ENCODE measurements around the gene OR2AG1. TPM values are rescaled to one million over a fixed set of nuclear protein-coding genes. Genes with fewer than 3 reads are reported as not detected.

Gene OR2AG1
- total and polyA plus RNA-seq, 7 experiments from 2014 or later: not detected

- peaks cover 0 to 5% (median 0%) of the 10 kb centered on the region in 11 donors for H3K9me3 Mint-ChIP-seq
- peak; percentile 89 for ATAC-seq
- H3K4me1 ChIP-seq (ENCODE audit: control insufficient read depth in 2 of 2, insufficient read depth in 2 of 2, low read length in 2 of 2): peaks cover 18 to 37% of the 10 kb centered on the region in 2 donors
Measured at GRCh38 chr11:6746086-6746618, 36.7 kb upstream of the OR2AG1 start.

GRCh38 chr11:6746626-6747025, 36.2 kb upstream of the OR2AG1 start:
- intact Hi-C loops (cut with micrococcal nuclease): loop anchor here (1.0 to 10.0 kb wide), 16 partner anchors 8 to 1062 kb away; partner anchors contain the start of genes ARFIP2 (in 2 of the 2), FHIP1B (in 2 of the 2), SMPD1 (in 2 of the 2) and TIMM10B (in 2 of the 2)
- DNase-seq: no peak
- H3K27ac Mint-ChIP-seq: no peak overlapping the region
- ChIA-PET CTCF (interaction anchor here (0.9 to 17.2 kb wide), 9 partner anchors 5 to 216 kb away, joined by 3 to 425 read pairs (median 7); partner anchors contain the start of gene MRPL17), POLR2A (interaction anchor here (0.7 to 3.2 kb wide), 16 partner anchors 8 to 344 kb away, joined by 3 to 47 read pairs (median 5); partner anchors contain the start of genes ARFIP2, MRPL17, TAF10 and TIMM10B)
- Histone ChIP-seq H3K9me3 (ENCODE audit: control insufficient read depth in 2 of 3, low read length in 3 of 3) (no peaks in the 10 kb centered on the region), H3K27ac (ENCODE audit: low read depth, low read length) (peak overlapping the region; percentile 85), H3K4me1 (ENCODE audit: control insufficient read depth in 2 of 2, insufficient read depth in 2 of 2, low read length in 2 of 2) (peaks cover 18 to 37% of the 10 kb centered on the region in 2 donors), H3K27me3 (ENCODE audit: control insufficient read depth in 2 of 2, insufficient read depth in 2 of 2, low read length in 2 of 2) (no peaks in the 10 kb centered on the region), H3K4me3 (ENCODE audit: low read length) (peak overlapping the region; percentile 80), H3K36me3 (ENCODE audit: control insufficient read depth in 2 of 3, insufficient read depth in 3 of 3, low read length in 3 of 3) (no peaks in the 10 kb centered on the region)
- peaks cover 0 to 6% (median 0%) of the 10 kb centered on the region in 11 donors for H3K9me3 Mint-ChIP-seq
- peak; percentile 42 for ATAC-seq
- H3K4me1 Mint-ChIP-seq: peaks cover 23 to 46% (median 26%) of the 10 kb centered on the region in 7 donors
- H3K4me3 Mint-ChIP-seq: no peak overlapping the region
- H3K27me3 Mint-ChIP-seq: no peaks in the 10 kb centered on the region
- H3K36me3 Mint-ChIP-seq: peaks cover 4 to 20% (median 16%) of the 10 kb centered on the region in 5 donors

More at GRCh38 chr11:6746086-6746618, 36.7 kb upstream of the OR2AG1 start:
- DNase-seq: peak in 8 of 9 donors; percentile 32 to 66 (median 64)
- ChIA-PET POLR2A (interaction anchor here (0.8 to 3.2 kb wide), 15 partner anchors 9 to 343 kb away, joined by 3 to 47 read pairs (median 5); partner anchors contain the start of genes ARFIP2, MRPL17, TAF10 and TIMM10B), CTCF (interaction anchor here (0.6 to 17.2 kb wide), 9 partner anchors 5 to 367 kb away, joined by 3 to 425 read pairs (median 5); partner anchors contain the start of gene MRPL17)
- Mint-ChIP-seq H3K36me3 (peaks cover 4 to 20% (median 17%) of the 10 kb centered on the region in 5 donors), H3K27me3 (no peaks in the 10 kb centered on the region), H3K27ac (no peak overlapping the region), H3K4me3 (no peak overlapping the region), H3K4me1 (peaks cover 26 to 48% (median 29%) of the 10 kb centered on the region in 7 donors)
- H3K9me3 ChIP-seq (ENCODE audit: control insufficient read depth in 2 of 3, low read length in 3 of 3): no peaks in the 10 kb centered on the region
- H3K27ac ChIP-seq (ENCODE audit: low read depth, low read length): peak overlapping the region; percentile 85
- intact Hi-C loops (cut with micrococcal nuclease): loop anchor here (1.0 to 10.0 kb wide), 16 partner anchors 8 to 1061 kb away; partner anchors contain the start of genes ARFIP2 (in 2 of the 2), FHIP1B (in 2 of the 2), SMPD1 (in 2 of the 2) and TIMM10B (in 2 of the 2)
- peak overlapping the region; percentile 80 for H3K4me3 ChIP-seq (ENCODE audit: low read length)
- H3K36me3 ChIP-seq (ENCODE audit: control insufficient read depth in 2 of 3, insufficient read depth in 3 of 3, low read length in 3 of 3): no peaks in the 10 kb centered on the region
- no peaks in the 10 kb centered on the region for H3K27me3 ChIP-seq (ENCODE audit: control insufficient read depth in 2 of 2, insufficient read depth in 2 of 2, low read length in 2 of 2)

GRCh38 chr11:6747097-6747668, 35.6 kb upstream of the OR2AG1 start:
- CTCF ChIA-PET: interaction anchor here (0.9 to 17.2 kb wide), 7 partner anchors 5 to 217 kb away, joined by 3 to 425 read pairs (median 7); no protein-coding TSS in a partner anchor
- H3K27me3 Mint-ChIP-seq: no peaks in the 10 kb centered on the region
- Histone ChIP-seq H3K9me3 (ENCODE audit: control insufficient read depth in 2 of 3, low read length in 3 of 3) (no peaks in the 10 kb centered on the region), H3K27ac (ENCODE audit: low read depth, low read length) (peak overlapping the region; percentile 85), H3K27me3 (ENCODE audit: control insufficient read depth in 2 of 2, insufficient read depth in 2 of 2, low read length in 2 of 2) (no peaks in the 10 kb centered on the region), H3K4me3 (ENCODE audit: low read length) (peak overlapping the region; percentile 80), H3K4me1 (ENCODE audit: control insufficient read depth in 2 of 2, insufficient read depth in 2 of 2, low read length in 2 of 2) (peaks cover 18 to 37% of the 10 kb centered on the region in 2 donors), H3K36me3 (ENCODE audit: control insufficient read depth in 2 of 3, insufficient read depth in 3 of 3, low read length in 3 of 3) (no peaks in the 10 kb centered on the region)
- POLR2A ChIA-PET: interaction anchor here (0.7 to 3.2 kb wide), 14 partner anchors 8 to 328 kb away, joined by 3 to 47 read pairs (median 6); partner anchors contain the start of genes ARFIP2, MRPL17, TAF10 and TIMM10B
- intact Hi-C loops (cut with micrococcal nuclease): loop anchor here (2.0 to 10.0 kb wide), 11 partner anchors 14 to 1062 kb away; partner anchors contain the start of genes FHIP1B (in 2 of the 2), SMPD1 (in 2 of the 2), TRIM22 (in 2 of the 2) and TRIM5 (in 2 of the 2)
- ATAC-seq: no peak
- H3K36me3 Mint-ChIP-seq: peaks cover 4 to 17% (median 11%) of the 10 kb centered on the region in 5 donors
- H3K27ac Mint-ChIP-seq: no peak overlapping the region
- no peak overlapping the region for H3K4me3 Mint-ChIP-seq
- peaks cover 0 to 6% (median 0%) of the 10 kb centered on the region in 11 donors for H3K9me3 Mint-ChIP-seq
- DNase-seq: no peak
- H3K4me1 Mint-ChIP-seq: peaks cover 18 to 40% (median 20%) of the 10 kb centered on the region in 7 donors

- H3K36me3 Mint-ChIP-seq: peaks cover 0 to 4% (median 0%) of the 10 kb centered on the region in 5 donors
- POLR2A ChIA-PET: interaction anchor here (1.1 to 6.2 kb wide), 4 partner anchors 9 to 50 kb away, joined by 4 to 76 read pairs (median 24); no protein-coding TSS in a partner anchor
- Histone ChIP-seq H3K9me3 (ENCODE audit: control insufficient read depth in 2 of 3, low read length in 3 of 3) (no peaks in the 10 kb centered on the region), H3K27me3 (ENCODE audit: control insufficient read depth in 2 of 2, insufficient read depth in 2 of 2, low read length in 2 of 2) (no peaks in the 10 kb centered on the region), H3K36me3 (ENCODE audit: control insufficient read depth in 2 of 3, insufficient read depth in 3 of 3, low read length in 3 of 3) (no peaks in the 10 kb centered on the region), H3K4me1 (ENCODE audit: control insufficient read depth in 2 of 2, insufficient read depth in 2 of 2, low read length in 2 of 2) (no peaks in the 10 kb centered on the region), H3K4me3 (ENCODE audit: low read length) (no peak overlapping the region), H3K27ac (ENCODE audit: low read depth, low read length) (no peak overlapping the region)
- H3K27me3 Mint-ChIP-seq: peaks cover 0 to 13% (median 0%) of the 10 kb centered on the region in 5 donors
- DNase-seq: peak in 4 of 9 donors; percentile 35 to 68 (median 42)
- intact Hi-C loops (cut with micrococcal nuclease): loop anchor here (1.0 to 5.0 kb wide), 3 partner anchors 9 to 378 kb away; no protein-coding TSS in a partner anchor
- CTCF ChIA-PET: interaction anchor here (0.6 to 15.7 kb wide), 26 partner anchors 10 to 922 kb away, joined by 3 to 425 read pairs (median 4); no protein-coding TSS in a partner anchor
- H3K4me1 Mint-ChIP-seq: peaks cover 0 to 36% (median 16%) of the 10 kb centered on the region in 7 donors
- H3K27ac Mint-ChIP-seq: peak overlapping the region in 1 of 9 donors; percentile 45
- H3K4me3 Mint-ChIP-seq: peak overlapping the region in 1 of 10 donors; percentile 8
- ATAC-seq: peak; percentile 66
- peaks cover 0 to 6% (median 0%) of the 10 kb centered on the region in 11 donors for H3K9me3 Mint-ChIP-seq
Measured at GRCh38 chr11:6755303-6755952, 27.4 kb upstream of the OR2AG1 start.

- Mint-ChIP-seq H3K36me3 (peaks cover 0 to under 1% (median 0%) of the 10 kb centered on the region in 5 donors), H3K4me3 (no peak overlapping the region), H3K9me3 (peaks cover 0 to 3% (median 0%) of the 10 kb centered on the region in 11 donors), H3K27ac (no peak overlapping the region), H3K27me3 (peaks cover 0 to 18% (median 0%) of the 10 kb centered on the region in 5 donors), H3K4me1 (peaks cover 0 to 32% (median 11%) of the 10 kb centered on the region in 7 donors)
- Histone ChIP-seq H3K27ac (ENCODE audit: low read depth, low read length) (no peak overlapping the region), H3K36me3 (ENCODE audit: control insufficient read depth in 2 of 3, insufficient read depth in 3 of 3, low read length in 3 of 3) (no peaks in the 10 kb centered on the region), H3K4me1 (ENCODE audit: control insufficient read depth in 2 of 2, insufficient read depth in 2 of 2, low read length in 2 of 2) (no peaks in the 10 kb centered on the region), H3K9me3 (ENCODE audit: control insufficient read depth in 2 of 3, low read length in 3 of 3) (no peaks in the 10 kb centered on the region), H3K27me3 (ENCODE audit: control insufficient read depth in 2 of 2, insufficient read depth in 2 of 2, low read length in 2 of 2) (no peaks in the 10 kb centered on the region), H3K4me3 (ENCODE audit: low read length) (no peak overlapping the region)
- intact Hi-C loops (cut with micrococcal nuclease): loop anchor here (1.0 to 5.0 kb wide), 3 partner anchors 10 to 379 kb away; no protein-coding TSS in a partner anchor
- CTCF ChIA-PET: interaction anchor here (0.6 to 15.7 kb wide), 21 partner anchors 15 to 922 kb away, joined by 3 to 425 read pairs (median 4); no protein-coding TSS in a partner anchor
- no peak for DNase-seq
- no peak for ATAC-seq
- POLR2A ChIA-PET: interaction anchor here (1.1 to 6.2 kb wide), 3 partner anchors 10 to 50 kb away, joined by 4 to 76 read pairs (median 42); no protein-coding TSS in a partner anchor
Measured at GRCh38 chr11:6755953-6756347, 26.9 kb upstream of the OR2AG1 start.
